ENCODE results near the gene GADL1. TPM values are rescaled to one million over a fixed set of nuclear protein-coding genes. Genes with fewer than 3 reads are reported as not detected.

Gene GADL1
- total RNA-seq, 2 experiments from 2014 or later = not detected

GRCh38 chr3:30768046-30768445, 126.4 kb downstream of the GADL1 start:
- TF ChIP-seq CTCF (IDR thresholded peaks at IDR 0.05) = no peak
- H3K4me1 Mint-ChIP-seq (ENCODE audit: low read depth) = peaks cover 3% of the 10 kb centered on the region
- POLR2A ChIA-PET = no interaction called here
- CTCF ChIA-PET = interaction anchor here (0.6 to 4.5 kb wide), 19 partner anchors 8 to 765 kb away, joined by 3 to 27 read pairs (median 3); partner anchors contain the start of gene STT3B
- H3K9me3 Mint-ChIP-seq = no peaks in the 10 kb centered on the region
- no peak overlapping the region for H3K4me3 Mint-ChIP-seq
- peaks cover 2% of the 10 kb centered on the region for H3K27me3 Mint-ChIP-seq
- no peaks in the 10 kb centered on the region for H3K36me3 Mint-ChIP-seq (ENCODE audit: low read depth)
- intact Hi-C loops (cut with micrococcal nuclease) = loop anchor here (5.0 kb wide), 1 partner anchor 364 kb away; no protein-coding TSS in a partner anchor
- DNase-seq = no peak
- H3K27ac Mint-ChIP-seq = no peak overlapping the region
- ATAC-seq = no peak

GRCh38 chr3:30766522-30766921, 127.9 kb downstream of the GADL1 start:
- Mint-ChIP-seq H3K4me1 (ENCODE audit: low read depth) (peaks cover 3% of the 10 kb centered on the region), H3K27ac (no peak overlapping the region), H3K27me3 (no peaks in the 10 kb centered on the region), H3K9me3 (no peaks in the 10 kb centered on the region), H3K36me3 (ENCODE audit: low read depth) (no peaks in the 10 kb centered on the region), H3K4me3 (no peak overlapping the region)
- ChIA-PET POLR2A (interaction anchor here (0.5 to 1.5 kb wide), 2 partner anchors 15 to 882 kb away, joined by 3 to 6 read pairs; no protein-coding TSS in a partner anchor), CTCF (interaction anchor here (3.7 to 4.5 kb wide), 2 partner anchors 16 to 365 kb away, joined by 19 to 27 read pairs; no protein-coding TSS in a partner anchor)
- intact Hi-C loops (cut with micrococcal nuclease) = loop anchor here (5.0 kb wide), 1 partner anchor 366 kb away; no protein-coding TSS in a partner anchor
- no peak for ATAC-seq
- no peak for TF ChIP-seq CTCF (IDR thresholded peaks at IDR 0.05)
- DNase-seq = no peak

- Mint-ChIP-seq H3K27ac (no peak overlapping the region), H3K27me3 (no peaks in the 10 kb centered on the region), H3K4me1 (ENCODE audit: low read depth) (peaks cover 3% of the 10 kb centered on the region), H3K9me3 (no peaks in the 10 kb centered on the region), H3K36me3 (ENCODE audit: low read depth) (no peaks in the 10 kb centered on the region), H3K4me3 (no peak overlapping the region)
- TF ChIP-seq CTCF (IDR thresholded peaks at IDR 0.05) = no peak
- intact Hi-C loops (cut with micrococcal nuclease) = loop anchor here (5.0 kb wide), 1 partner anchor 367 kb away; no protein-coding TSS in a partner anchor
- no peak for ATAC-seq
- CTCF ChIA-PET = interaction anchor here (1.0 to 1.3 kb wide), 4 partner anchors 9 to 367 kb away, joined by 3 to 5 read pairs (median 3); no protein-coding TSS in a partner anchor
- DNase-seq = no peak
- POLR2A ChIA-PET = interaction anchor here (1.5 kb wide), 1 partner anchor 14 kb away, joined by 6 read pairs; no protein-coding TSS in a partner anchor
Observed at GRCh38 chr3:30764891-30765290, 129.6 kb downstream of the GADL1 start.

- intact Hi-C loops (cut with micrococcal nuclease) = no loop called here
- POLR2A ChIA-PET = no interaction called here
- Mint-ChIP-seq H3K27me3 (no peaks in the 10 kb centered on the region), H3K4me1 (ENCODE audit: low read depth) (peaks cover 3% of the 10 kb centered on the region), H3K4me3 (no peak overlapping the region), H3K27ac (no peak overlapping the region), H3K36me3 (ENCODE audit: low read depth) (no peaks in the 10 kb centered on the region), H3K9me3 (no peaks in the 10 kb centered on the region)
- ATAC-seq (no peak), DNase-seq (no peak)
- TF ChIP-seq CTCF (IDR thresholded peaks at IDR 0.05) = no peak
- CTCF ChIA-PET = interaction anchor here (1.0 to 1.3 kb wide), 3 partner anchors 10 to 368 kb away, joined by 3 read pairs; no protein-coding TSS in a partner anchor
Observed at GRCh38 chr3:30764281-30764680, 130.2 kb downstream of the GADL1 start.

GRCh38 chr3:30761374-30761773, 133.1 kb downstream of the GADL1 start:
- no peaks in the 10 kb centered on the region for H3K4me1 Mint-ChIP-seq (ENCODE audit: low read depth)
- no peak for ATAC-seq
- TF ChIP-seq CTCF (IDR thresholded peaks at IDR 0.05) = no peak
- DNase-seq = no peak
- intact Hi-C loops (cut with micrococcal nuclease) = no loop called here
- no peaks in the 10 kb centered on the region for H3K9me3 Mint-ChIP-seq
- no peaks in the 10 kb centered on the region for H3K36me3 Mint-ChIP-seq (ENCODE audit: low read depth)
- H3K27ac Mint-ChIP-seq = no peak overlapping the region
- POLR2A ChIA-PET = interaction anchor here (0.6 kb wide), 1 partner anchor 119 kb away, joined by 3 read pairs; no protein-coding TSS in a partner anchor
- H3K4me3 Mint-ChIP-seq = no peak overlapping the region
- H3K27me3 Mint-ChIP-seq = no peaks in the 10 kb centered on the region
- CTCF ChIA-PET = interaction anchor here (1.4 to 3.3 kb wide), 3 partner anchors 8 to 719 kb away, joined by 3 to 23 read pairs (median 10); no protein-coding TSS in a partner anchor
